Measurements from ENCODE around the gene LAD1. TPM values are rescaled to one million over a fixed set of nuclear protein-coding genes. Genes with fewer than 3 reads are reported as not detected.

LAD1 gene
- total and polyA plus RNA-seq, 2 of the 13 experiments (the other 11 are each of a cell fraction or from before 2014, with no cell fraction given): 10.8 to 65.6 TPM

GRCh38 chr1:201348211-201348566 lies 50.9 kb downstream of the LAD1 start:
- Histone ChIP-seq H3K36me3 (replicated peaks in 1 of 2; ENCODE audit: control insufficient read depth in 1 of 2, insufficient read depth in 2 of 2, low read length in 2 of 2) (no peaks in the 10 kb centered on the region), H3K9ac (ENCODE audit: insufficient read depth, low read depth, low read length) (no peak overlapping the region), H3K4me3 (replicated peaks in 1 of 3; ENCODE audit: insufficient read depth in 1 of 3, low read depth in 2 of 3, low read length in 3 of 3) (no peak overlapping the region), H3K9me3 (ENCODE audit: low read length) (no peaks in the 10 kb centered on the region), H3K4me2 (ENCODE audit: low read depth, low read length) (no peak overlapping the region), H3K79me2 (ENCODE audit: insufficient read depth, low read length) (no peaks in the 10 kb centered on the region), H2AFZ (ENCODE audit: low read length) (no peak overlapping the region), H4K20me1 (ENCODE audit: insufficient read depth, low read length) (no peaks in the 10 kb centered on the region), H3K4me1 (ENCODE audit: insufficient read depth, low read length) (no peaks in the 10 kb centered on the region), H3K27ac (ENCODE audit: extremely low read length, insufficient read depth, low read length) (no peak overlapping the region), H3K27me3 (ENCODE audit: control insufficient read depth in 1 of 2, insufficient read depth in 2 of 2, low read length in 2 of 2) (peaks cover 0 to 8% of the 10 kb centered on the region in 2 experiments; a peak in 3 of 5 replicates)
- TF ChIP-seq CTCF (CRISPR knock-in tag; IDR thresholded peaks at IDR 0.05) (peak; percentile 71), STAG1 (CRISPR knock-in tag; IDR thresholded peaks at IDR 0.05) (peak; percentile 35), THRA (CRISPR knock-in tag; IDR thresholded peaks at IDR 0.05; ENCODE audit: borderline replicate concordance) (no peak)
- ATAC-seq (peak; percentile 88), FAIRE-seq (peak; percentile 37), DNase-seq (ENCODE audit: low spot score) (peak; percentile 26)
- 0% methylated on average over 5 of the region's 6 CpGs for whole genome bisulfite sequencing (ENCODE audit: low lambda C conversion rate)
- intact Hi-C loops (cut with micrococcal nuclease; ENCODE audit: unreplicated experiment) (no loop called here), in situ Hi-C loops (cut with HindIII; ENCODE audit: extremely low pct_ligation_motif_present, low pct_unique_long_range_greater_than_20kb) (no loop called here)
- BruUV-seq (replicated peaks): no TSS peak
- ChIA-PET CTCF (ENCODE audit: low intra/inter-chr PET ratio, low total read pairs) (no interaction called here), POLR2A (no interaction called here)

- Histone ChIP-seq H3K79me2 (ENCODE audit: insufficient read depth, low read length) (no peaks in the 10 kb centered on the region), H3K9ac (ENCODE audit: insufficient read depth, low read depth, low read length) (no peak overlapping the region), H3K27me3 (ENCODE audit: control insufficient read depth in 1 of 2, insufficient read depth in 2 of 2, low read length in 2 of 2) (peaks cover 0 to 8% of the 10 kb centered on the region in 2 experiments; a peak in 3 of 5 replicates), H3K4me1 (ENCODE audit: insufficient read depth, low read length) (no peaks in the 10 kb centered on the region), H3K36me3 (replicated peaks in 1 of 2; ENCODE audit: control insufficient read depth in 1 of 2, insufficient read depth in 2 of 2, low read length in 2 of 2) (no peaks in the 10 kb centered on the region), H3K9me3 (ENCODE audit: low read length) (no peaks in the 10 kb centered on the region), H2AFZ (ENCODE audit: low read length) (no peak overlapping the region), H3K27ac (ENCODE audit: extremely low read length, insufficient read depth, low read length) (no peak overlapping the region), H3K4me3 (replicated peaks in 1 of 3; ENCODE audit: insufficient read depth in 1 of 3, low read depth in 2 of 3, low read length in 3 of 3) (no peak overlapping the region), H3K4me2 (ENCODE audit: low read depth, low read length) (no peak overlapping the region), H4K20me1 (ENCODE audit: insufficient read depth, low read length) (no peaks in the 10 kb centered on the region)
- no peak for ATAC-seq
- in situ Hi-C loops (cut with HindIII; ENCODE audit: extremely low pct_ligation_motif_present, low pct_unique_long_range_greater_than_20kb): no loop called here
- no peak for FAIRE-seq
- CTCF ChIA-PET (ENCODE audit: low intra/inter-chr PET ratio, low total read pairs): no interaction called here
- no peak for DNase-seq (ENCODE audit: low spot score)
- POLR2A ChIA-PET: no interaction called here
- BruUV-seq (replicated peaks): no TSS peak
- intact Hi-C loops (cut with micrococcal nuclease; ENCODE audit: unreplicated experiment): loop anchor here (2.0 kb wide), 1 partner anchor 93 kb away; no protein-coding TSS in a partner anchor
- WGBS (ENCODE audit: low lambda C conversion rate): 16% methylated on average over 7 of the region's 7 CpGs
- TF ChIP-seq ZNF83 (CRISPR knock-in tag; IDR thresholded peaks at IDR 0.05; ENCODE audit: borderline replicate concordance) (no peak), FOXP4 (CRISPR knock-in tag; IDR thresholded peaks at IDR 0.05) (no peak), SP2 (CRISPR knock-in tag; IDR thresholded peaks at IDR 0.05) (no peak), TFAP4 (IDR thresholded peaks at IDR 0.05; ENCODE audit: borderline replicate concordance, low read depth) (no peak), ZNF768 (CRISPR knock-in tag; IDR thresholded peaks at IDR 0.05) (no peak), ZNF570 (CRISPR knock-in tag; IDR thresholded peaks at IDR 0.05; ENCODE audit: borderline replicate concordance) (no peak)
Observed at GRCh38 chr1:201347498-201348210, 51.5 kb downstream of the LAD1 start.

Measured in HepG2 (cell line).